HG03280 (cell line): Measurements from ENCODE around the gene CRYBB2.
"Not testable (repeated sequence)": the region's sequence is repeated elsewhere in the genome, so short reads cannot be mapped to it uniquely, and the experiment has no call there.

Source experiments
- ATAC-seq: cut with Tn5 transposase; IDR thresholded peaks from one replicate; pipeline ENCODE4 v1.9.1; 2021; ENCODE audit warnings: mild to moderate bottlenecking, moderate library complexity; ENCODE audit not compliant: unreplicated experiment

CRYBB2 gene

GRCh38 chr22:25199731-25200520 is 19.5 kb upstream of the CRYBB2 start, which contains the start of gene CRYBB3:
Gene CRYBB3 (plus strand): TSS chr22:25199858. CDS start chr22:25201397, 1,539 bp downstream.
- ATAC-seq, result no peak

- ATAC-seq, result no peak
These were observed 18.5 kb upstream of the CRYBB2 start for GRCh38 chr22:25200967-25201366.

- ATAC-seq, result no peak
These were observed 17.7 kb upstream of the CRYBB2 start for GRCh38 chr22:25201557-25202273.

- ATAC-seq, result no peak
These were observed 17.0 kb upstream of the CRYBB2 start for GRCh38 chr22:25202290-25202921.

GRCh38 chr22:25203082-25203481 is 16.4 kb upstream of the CRYBB2 start:
- ATAC-seq, result no peak

GRCh38 chr22:25204547-25204946 is 14.9 kb upstream of the CRYBB2 start:
- not testable (repeated sequence) for ATAC-seq

GRCh38 chr22:25205847-25206246 is 13.6 kb upstream of the CRYBB2 start:
- ATAC-seq, result no peak

GRCh38 chr22:25206998-25207397 is 12.4 kb upstream of the CRYBB2 start:
- ATAC-seq, result no peak

- ATAC-seq, result no peak
These were observed 11.8 kb upstream of the CRYBB2 start for GRCh38 chr22:25207553-25208157.

GRCh38 chr22:25208328-25208727 is 11.1 kb upstream of the CRYBB2 start:
- no peak for ATAC-seq

- ATAC-seq, result no peak
These were observed 10.5 kb upstream of the CRYBB2 start for GRCh38 chr22:25208743-25209505.

- no peak for ATAC-seq
These were observed 8.6 kb upstream of the CRYBB2 start for GRCh38 chr22:25210793-25211192.

- no peak for ATAC-seq
These were observed 7.1 kb upstream of the CRYBB2 start for GRCh38 chr22:25212337-25212736.

GRCh38 chr22:25213221-25213620 is 6.2 kb upstream of the CRYBB2 start:
- no peak for ATAC-seq

- no peak for ATAC-seq
These were observed 3.2 kb upstream of the CRYBB2 start for GRCh38 chr22:25216230-25216629.

GRCh38 chr22:25219948-25220442 is 556 bp downstream of the CRYBB2 start:
- no peak for ATAC-seq

GRCh38 chr22:25221790-25222189 is 2.4 kb downstream of the CRYBB2 start:
- ATAC-seq, result no peak

- ATAC-seq, result no peak
These were observed 3.9 kb downstream of the CRYBB2 start for GRCh38 chr22:25223269-25223850.

GRCh38 chr22:25228822-25229221 is 9.4 kb downstream of the CRYBB2 start:
- ATAC-seq, result no peak

- ATAC-seq, result not testable (repeated sequence)
These were observed 11.3 kb downstream of the CRYBB2 start for GRCh38 chr22:25230760-25231159.
